ENCODE results near the gene ZDHHC14.

ZDHHC14 gene

DNA sequence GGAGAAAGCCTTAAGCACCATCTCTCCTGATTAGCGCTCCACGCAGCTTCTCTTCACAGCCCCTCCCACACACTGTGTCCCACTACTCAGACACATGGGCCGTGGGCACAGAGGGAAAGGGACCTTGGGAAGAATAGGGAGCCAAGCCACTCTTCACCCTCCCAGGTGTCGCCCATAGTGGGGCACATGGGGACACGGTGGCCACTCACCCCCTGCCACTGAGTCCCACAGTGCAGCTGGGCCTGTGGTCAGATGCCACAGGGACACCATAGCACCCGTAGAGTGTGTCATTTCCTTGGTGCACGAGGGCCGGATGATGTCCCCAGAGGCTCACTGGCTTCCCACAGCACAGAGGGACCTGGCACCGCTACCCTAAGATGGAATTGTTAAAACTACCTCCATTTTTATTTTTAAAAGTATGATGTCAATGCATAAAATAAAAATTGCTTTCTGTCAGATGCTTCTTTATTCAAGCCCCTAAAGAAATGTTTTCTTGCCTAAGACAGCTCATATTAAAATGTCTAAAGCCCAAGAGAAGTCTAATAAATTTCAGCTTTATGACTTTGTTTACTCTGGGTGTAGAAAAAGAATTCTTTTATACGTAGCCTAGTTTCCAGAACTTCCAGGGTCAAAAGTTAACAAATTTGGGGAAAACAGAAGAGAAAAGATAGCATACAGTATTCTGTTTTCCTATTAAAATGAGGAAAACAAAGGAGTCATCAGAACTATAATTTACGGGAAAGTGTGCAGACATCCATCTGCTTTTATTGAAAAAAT, 251.0 kb downstream of the ZDHHC14 start:
- DNase-seq = no peak

DNA sequence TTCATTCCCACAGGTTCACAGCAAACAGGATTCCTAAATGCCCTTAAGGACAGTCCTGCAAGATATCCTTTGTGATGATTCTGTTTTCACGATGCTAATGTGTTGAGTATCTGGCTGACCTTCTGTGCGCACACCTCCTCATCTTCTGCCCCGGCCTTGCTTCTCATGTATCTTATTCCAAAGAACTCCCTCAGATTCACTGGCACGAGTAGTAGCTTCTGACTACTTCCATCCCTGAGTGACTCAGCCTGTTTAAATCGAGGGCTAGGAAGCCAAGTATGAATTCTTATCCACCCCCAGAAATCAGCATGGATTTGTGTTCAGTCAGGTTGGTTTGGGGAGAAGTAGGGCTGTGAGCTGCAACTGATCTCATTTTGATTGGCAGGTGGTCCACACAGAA, 251.8 kb downstream of the ZDHHC14 start:
- no peak for DNase-seq

DNA sequence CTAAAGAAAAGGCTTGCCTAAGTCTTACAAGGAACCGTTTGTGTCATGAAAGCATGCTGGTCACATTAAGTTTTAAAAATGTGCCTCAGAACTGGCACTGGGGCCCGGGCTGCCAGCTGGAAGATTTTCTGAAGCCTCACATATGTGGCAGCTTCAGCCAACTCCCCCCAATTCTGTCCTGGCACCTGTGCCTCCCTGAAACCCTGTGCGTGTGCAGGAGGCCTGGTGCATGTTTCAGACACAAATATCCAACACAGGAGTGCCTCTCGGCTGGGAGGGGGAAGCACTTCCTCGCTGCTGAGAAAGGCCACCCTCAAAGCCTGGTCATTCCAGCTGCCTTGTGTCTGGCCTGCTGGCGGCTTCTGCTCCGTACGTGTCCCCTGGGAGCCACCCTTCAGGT, 253.6 kb downstream of the ZDHHC14 start:
- DNase-seq = no peak

- no peak for DNase-seq
These were observed 254.6 kb downstream of the ZDHHC14 start for GRCh38 chr6:157635388-157636244.

DNA sequence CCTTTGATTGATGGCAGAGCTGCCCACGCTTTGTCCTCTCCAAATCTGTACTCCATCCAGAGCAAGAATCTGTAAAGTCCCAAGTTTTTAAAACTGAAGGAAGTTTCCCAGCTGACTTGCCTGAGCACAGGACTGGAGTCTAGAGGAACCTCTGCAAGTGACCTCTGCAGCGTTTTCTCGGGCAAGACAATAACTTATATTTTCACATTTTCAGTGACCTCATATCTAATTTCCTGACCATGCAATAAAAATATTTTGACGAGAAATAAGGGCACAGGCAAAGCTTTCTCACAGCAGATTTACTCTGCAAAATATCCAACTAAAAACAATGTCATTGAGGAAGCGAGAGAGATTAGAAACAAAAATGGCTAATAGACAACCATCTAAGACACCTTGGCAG, 256.5 kb downstream of the ZDHHC14 start:
- DNase-seq = no peak

GRCh38 chr6:157637941-157638662, 257.1 kb downstream of the ZDHHC14 start:
- DNase-seq = no peak

GRCh38 chr6:157638779-157639178, 257.8 kb downstream of the ZDHHC14 start:
- DNase-seq = no peak

- no peak for DNase-seq
These were observed 259.9 kb downstream of the ZDHHC14 start for GRCh38 chr6:157640746-157641451.

GRCh38 chr6:157641837-157642236, 260.8 kb downstream of the ZDHHC14 start:
- no peak for DNase-seq

- DNase-seq = no peak
These were observed 261.7 kb downstream of the ZDHHC14 start for GRCh38 chr6:157642736-157643135.

- no peak for DNase-seq
These were observed 263.2 kb downstream of the ZDHHC14 start for GRCh38 chr6:157644043-157644810.

GRCh38 chr6:157645201-157645795, 264.3 kb downstream of the ZDHHC14 start:
- DNase-seq = no peak

- no peak for DNase-seq
These were observed 265.0 kb downstream of the ZDHHC14 start for GRCh38 chr6:157646012-157646411.

DNA sequence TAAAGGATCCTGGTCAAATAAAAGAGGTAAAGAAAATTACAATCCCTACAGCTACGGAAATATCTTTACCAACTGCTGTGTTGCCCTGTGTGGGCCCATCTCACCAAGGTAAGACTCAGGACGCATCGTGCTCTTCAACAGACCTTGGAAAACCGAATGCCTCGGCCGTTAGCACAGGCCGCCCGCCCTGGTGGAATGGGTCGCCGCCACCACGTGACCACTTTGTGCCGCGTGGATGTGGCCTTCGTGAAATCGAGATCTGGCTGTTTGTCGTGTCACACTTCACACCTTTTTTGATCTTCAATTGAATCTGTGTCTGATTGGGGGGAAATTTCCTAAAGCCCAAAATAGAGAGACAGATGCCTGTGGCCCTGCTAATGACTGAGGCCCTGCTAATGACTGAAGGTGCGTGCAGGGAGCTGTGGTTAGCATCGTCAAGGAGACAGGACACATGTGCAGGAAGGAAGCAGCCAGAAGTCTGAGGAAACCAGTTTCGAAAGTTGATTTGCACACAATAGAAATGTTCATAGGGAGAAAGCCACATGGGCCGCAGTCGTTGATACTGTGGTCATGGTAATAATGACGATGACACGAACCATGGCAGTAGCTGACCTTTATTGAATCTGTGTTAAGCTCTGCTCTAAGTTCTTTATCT, 266.4 kb downstream of the ZDHHC14 start:
- DNase-seq = peak; percentile 2

DNA sequence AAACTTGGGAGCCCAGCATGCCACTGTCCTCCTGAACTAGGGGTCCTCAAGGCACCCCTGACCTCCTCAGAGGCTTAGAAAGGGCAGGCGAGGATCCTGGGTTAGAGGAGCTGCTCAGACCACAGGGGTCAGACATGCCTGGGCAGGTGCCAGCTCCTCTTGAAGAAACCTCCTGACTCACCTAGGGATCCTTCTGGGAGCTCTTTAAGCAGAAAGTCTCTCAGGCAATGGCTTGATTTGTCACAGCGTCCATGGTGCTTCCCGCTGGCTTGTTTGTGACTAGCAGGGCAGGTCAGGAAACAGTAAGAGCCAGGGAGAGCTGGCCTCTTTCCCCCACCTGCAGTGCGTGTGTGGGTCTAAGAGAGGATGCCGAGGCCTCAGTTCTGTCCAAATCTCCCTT, 267.6 kb downstream of the ZDHHC14 start:
- no peak for DNase-seq

- no peak for DNase-seq
These were observed 268.6 kb downstream of the ZDHHC14 start for GRCh38 chr6:157649311-157650260.

- DNase-seq = no peak
These were observed 269.3 kb downstream of the ZDHHC14 start for GRCh38 chr6:157650261-157650640.

DNA sequence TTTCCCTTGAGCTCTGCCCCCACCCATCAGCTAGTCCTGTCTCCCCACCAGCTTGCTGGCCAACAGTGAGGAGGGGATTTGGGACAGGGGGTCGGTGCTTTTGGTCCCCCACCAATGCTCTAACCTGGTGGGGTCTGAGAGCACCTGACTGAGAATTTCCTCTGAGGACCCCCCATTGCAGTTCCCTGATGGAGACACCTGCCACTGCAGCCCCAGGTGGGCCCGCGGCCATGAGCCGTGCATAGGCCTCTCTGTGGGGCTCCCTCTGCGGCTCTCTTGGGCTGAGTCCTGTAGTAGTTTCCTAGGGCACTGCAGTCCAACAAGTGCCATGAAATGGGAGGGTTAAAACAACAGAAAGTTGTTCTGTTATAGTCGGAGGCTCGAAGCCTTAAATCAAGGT, 269.8 kb downstream of the ZDHHC14 start:
- DNase-seq = no peak

DNA sequence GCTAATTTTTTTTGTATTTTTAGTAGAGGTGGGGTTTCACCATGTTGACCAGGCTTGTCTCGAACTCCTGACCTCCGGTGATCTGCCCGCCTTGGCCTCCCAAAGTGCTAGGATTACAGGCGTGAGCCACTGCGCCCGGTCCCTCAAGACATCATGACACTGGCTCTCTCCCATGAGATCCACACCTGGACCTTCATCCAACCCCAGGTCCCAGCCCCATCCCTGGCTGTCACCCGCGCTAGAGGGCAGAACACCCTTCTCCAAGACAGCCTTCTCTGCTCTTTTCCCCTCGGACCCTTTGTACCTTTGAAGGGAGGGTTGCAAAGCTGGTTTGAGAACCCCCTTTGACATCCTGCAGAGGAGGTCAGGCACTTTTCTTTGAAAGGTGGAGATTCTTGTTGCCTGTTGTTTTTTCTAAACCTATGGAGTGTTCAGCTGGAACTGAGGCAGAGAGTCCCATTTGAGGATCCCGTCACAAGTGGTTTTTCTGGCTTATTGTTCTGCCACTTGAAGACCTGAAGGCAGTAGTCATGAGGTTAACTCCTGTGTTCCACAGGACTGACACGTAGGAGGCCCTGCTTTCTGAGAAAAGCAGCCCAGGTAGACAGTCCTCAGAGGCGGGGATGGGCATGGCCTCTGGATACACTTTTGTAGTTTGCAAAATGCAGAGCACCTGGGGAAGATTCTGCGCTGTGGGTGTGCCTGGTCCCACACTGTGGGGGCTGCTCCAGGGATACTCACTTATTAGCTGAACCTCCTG, 270.9 kb downstream of the ZDHHC14 start:
- no peak for DNase-seq
